Measurements from ENCODE around the gene PARD3B.

PARD3B gene

DNA sequence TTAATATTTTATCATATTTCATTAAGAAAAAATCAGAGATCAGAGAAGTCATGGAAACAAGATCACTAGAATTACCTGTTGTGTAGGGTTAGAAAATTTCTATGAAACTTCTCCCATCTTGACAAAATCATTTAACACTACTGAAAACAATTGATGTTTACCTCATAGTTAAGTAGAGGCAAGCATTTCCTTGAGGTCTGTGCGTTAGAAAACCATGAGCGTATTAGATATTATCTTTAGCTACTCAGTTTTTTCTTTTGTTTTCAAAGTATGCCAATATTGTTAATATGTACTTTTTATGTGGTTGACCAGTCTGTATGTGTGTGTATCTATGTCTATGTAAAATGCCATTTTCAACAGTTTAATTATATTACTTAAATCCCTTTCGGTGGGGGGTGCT lies 335.7 kb downstream of the PARD3B start:
- Histone ChIP-seq H3K27ac (ENCODE audit: low read length) (no peak overlapping the region), H3K9me3 (replicated peaks; ENCODE audit: insufficient read depth, low read length) (no peaks in the 10 kb centered on the region), H3K36me3 (replicated peaks; ENCODE audit: insufficient read depth, low read length) (no peaks in the 10 kb centered on the region), H3K4me1 (ENCODE audit: low read length) (no peaks in the 10 kb centered on the region), H3K27me3 (replicated peaks; ENCODE audit: insufficient read depth, low read length) (no peaks in the 10 kb centered on the region), H3K9me2 (replicated peaks; ENCODE audit: insufficient read depth, low read length) (no peaks in the 10 kb centered on the region), H3F3A (ENCODE audit: insufficient read depth, low read length) (no peaks in the 10 kb centered on the region), H3K79me2 (ENCODE audit: low read length) (no peaks in the 10 kb centered on the region), H3K4me2 (ENCODE audit: low read depth, low read length) (no peak overlapping the region), H3K9ac (ENCODE audit: low read length) (no peak overlapping the region), H3K4me3 (ENCODE audit: low read length) (no peak overlapping the region), H2AFZ (ENCODE audit: low read length) (no peak overlapping the region), H4K20me1 (ENCODE audit: insufficient read depth, low read length) (no peaks in the 10 kb centered on the region)
- no peak for DNase-seq
- TF ChIP-seq, protein P1, sequence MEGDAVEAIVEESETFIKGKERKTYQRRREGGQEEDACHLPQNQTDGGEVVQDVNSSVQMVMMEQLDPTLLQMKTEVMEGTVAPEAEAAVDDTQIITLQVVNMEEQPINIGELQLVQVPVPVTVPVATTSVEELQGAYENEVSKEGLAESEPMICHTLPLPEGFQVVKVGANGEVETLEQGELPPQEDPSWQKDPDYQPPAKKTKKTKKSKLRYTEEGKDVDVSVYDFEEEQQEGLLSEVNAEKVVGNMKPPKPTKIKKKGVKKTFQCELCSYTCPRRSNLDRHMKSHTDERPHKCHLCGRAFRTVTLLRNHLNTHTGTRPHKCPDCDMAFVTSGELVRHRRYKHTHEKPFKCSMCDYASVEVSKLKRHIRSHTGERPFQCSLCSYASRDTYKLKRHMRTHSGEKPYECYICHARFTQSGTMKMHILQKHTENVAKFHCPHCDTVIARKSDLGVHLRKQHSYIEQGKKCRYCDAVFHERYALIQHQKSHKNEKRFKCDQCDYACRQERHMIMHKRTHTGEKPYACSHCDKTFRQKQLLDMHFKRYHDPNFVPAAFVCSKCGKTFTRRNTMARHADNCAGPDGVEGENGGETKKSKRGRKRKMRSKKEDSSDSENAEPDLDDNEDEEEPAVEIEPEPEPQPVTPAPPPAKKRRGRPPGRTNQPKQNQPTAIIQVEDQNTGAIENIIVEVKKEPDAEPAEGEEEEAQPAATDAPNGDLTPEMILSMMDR (IDR thresholded peaks at IDR 0.05; ENCODE audit: low read length) = no peak
- TF ChIP-seq EZH2 (optimal IDR thresholded peaks at IDR 0.05; ENCODE audit: low read depth, low read length) (no peak), EZH2phosphoT487 (IDR thresholded peaks at IDR 0.05; ENCODE audit: low read length) (no peak)

GRCh38 chr2:204881655-204882054 lies 336.4 kb downstream of the PARD3B start:
- no peaks in the 10 kb centered on the region for H3K79me2 ChIP-seq (ENCODE audit: low read length)
- H3K4me3 ChIP-seq (ENCODE audit: low read length) = no peak overlapping the region
- no peaks in the 10 kb centered on the region for H4K20me1 ChIP-seq (ENCODE audit: insufficient read depth, low read length)
- H3K9me3 ChIP-seq (replicated peaks; ENCODE audit: insufficient read depth, low read length) = no peaks in the 10 kb centered on the region
- no peak overlapping the region for H3K4me2 ChIP-seq (ENCODE audit: low read depth, low read length)
- H3K9me2 ChIP-seq (replicated peaks; ENCODE audit: insufficient read depth, low read length) = no peaks in the 10 kb centered on the region
- no peaks in the 10 kb centered on the region for H3F3A ChIP-seq (ENCODE audit: insufficient read depth, low read length)
- no peak overlapping the region for H3K9ac ChIP-seq (ENCODE audit: low read length)
- H3K36me3 ChIP-seq (replicated peaks; ENCODE audit: insufficient read depth, low read length) = no peaks in the 10 kb centered on the region
- H2AFZ ChIP-seq (ENCODE audit: low read length) = no peak overlapping the region
- no peak for DNase-seq
- H3K4me1 ChIP-seq (ENCODE audit: low read length) = no peaks in the 10 kb centered on the region
- H3K27ac ChIP-seq (ENCODE audit: low read length) = no peak overlapping the region
- TF ChIP-seq, protein P1 (IDR thresholded peaks at IDR 0.05; ENCODE audit: low read length) = no peak
- no peak for TF ChIP-seq EZH2phosphoT487 (IDR thresholded peaks at IDR 0.05; ENCODE audit: low read length)
- no peak for TF ChIP-seq EZH2 (optimal IDR thresholded peaks at IDR 0.05; ENCODE audit: low read depth, low read length)
- H3K27me3 ChIP-seq (replicated peaks; ENCODE audit: insufficient read depth, low read length) = no peaks in the 10 kb centered on the region

DNA sequence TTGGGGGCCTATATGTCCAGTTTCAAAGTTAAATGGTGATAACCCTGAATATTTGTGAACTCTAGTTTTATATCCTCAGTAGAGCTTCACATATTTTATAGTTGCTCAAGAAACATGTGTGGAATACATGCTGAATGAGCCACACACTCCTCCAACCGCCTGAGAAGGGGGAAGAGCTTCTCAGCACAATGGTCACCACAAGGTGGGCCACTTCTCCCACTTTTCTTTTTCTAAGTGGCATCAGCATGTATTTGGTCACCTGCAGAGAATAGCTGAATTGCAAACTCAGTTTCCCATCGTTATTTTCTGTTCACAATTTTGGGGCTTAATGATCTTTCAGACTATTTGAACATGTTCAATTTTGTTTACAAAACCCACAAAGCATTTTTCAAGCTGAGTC lies 340.5 kb downstream of the PARD3B start:
- H3F3A ChIP-seq (ENCODE audit: insufficient read depth, low read length) = no peaks in the 10 kb centered on the region
- no peak for TF ChIP-seq EZH2phosphoT487 (IDR thresholded peaks at IDR 0.05; ENCODE audit: low read length)
- TF ChIP-seq EZH2 (optimal IDR thresholded peaks at IDR 0.05; ENCODE audit: low read depth, low read length) = no peak
- TF ChIP-seq, protein P1 (IDR thresholded peaks at IDR 0.05; ENCODE audit: low read length) = no peak
- no peaks in the 10 kb centered on the region for H3K79me2 ChIP-seq (ENCODE audit: low read length)
- H3K27ac ChIP-seq (ENCODE audit: low read length) = no peak overlapping the region
- H3K9me3 ChIP-seq (replicated peaks; ENCODE audit: insufficient read depth, low read length) = no peaks in the 10 kb centered on the region
- H3K4me3 ChIP-seq (ENCODE audit: low read length) = no peak overlapping the region
- no peaks in the 10 kb centered on the region for H3K27me3 ChIP-seq (replicated peaks; ENCODE audit: insufficient read depth, low read length)
- no peaks in the 10 kb centered on the region for H4K20me1 ChIP-seq (ENCODE audit: insufficient read depth, low read length)
- no peak overlapping the region for H3K4me2 ChIP-seq (ENCODE audit: low read depth, low read length)
- no peaks in the 10 kb centered on the region for H3K36me3 ChIP-seq (replicated peaks; ENCODE audit: insufficient read depth, low read length)
- no peak overlapping the region for H3K9ac ChIP-seq (ENCODE audit: low read length)
- no peak overlapping the region for H2AFZ ChIP-seq (ENCODE audit: low read length)
- no peaks in the 10 kb centered on the region for H3K9me2 ChIP-seq (replicated peaks; ENCODE audit: insufficient read depth, low read length)
- H3K4me1 ChIP-seq (ENCODE audit: low read length) = no peaks in the 10 kb centered on the region
- DNase-seq = no peak

All from MM.1S (cell line).